ENCODE measurements around the gene CLCN7.

Gene CLCN7

DNA sequence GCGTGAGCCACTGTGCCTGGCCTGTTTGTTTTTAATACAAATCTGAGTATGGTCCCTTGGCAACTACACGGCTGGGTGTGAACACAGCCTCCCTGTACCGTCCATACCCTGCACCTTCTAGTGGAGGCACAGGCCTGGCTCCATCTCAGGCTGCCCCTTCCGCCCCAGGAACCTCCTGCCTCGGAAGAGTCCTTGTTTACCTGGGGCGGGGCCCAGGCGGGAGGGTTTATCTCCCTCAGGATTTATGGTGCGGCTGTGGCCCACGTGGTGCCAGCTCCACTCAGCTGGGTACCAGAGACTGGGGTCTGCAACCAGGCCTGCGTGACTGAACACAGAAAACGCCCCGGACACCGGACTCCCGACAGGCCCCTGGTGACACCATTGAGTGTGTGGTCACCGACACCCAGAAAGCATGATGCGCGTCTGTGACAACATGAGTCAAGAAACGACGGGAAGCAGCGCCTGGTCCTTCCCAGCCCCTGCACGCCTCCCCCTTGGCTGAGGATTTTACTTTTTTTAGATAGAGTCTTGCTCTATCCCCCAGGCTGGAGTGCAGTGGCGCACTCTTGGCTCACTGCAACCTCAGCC lies 79.3 kb downstream of the CLCN7 start:
- DNase-seq, result no peak

Data from T-helper 9 cell (primary cell).